ENCODE data around the gene CYP4A22.

GRCh38 chr1:47196622-47197021 is 59.4 kb downstream of the CYP4A22 start:
- no peak for TF ChIP-seq POLR2A (IDR thresholded peaks at IDR 0.05)
- TF ChIP-seq CTCF (IDR thresholded peaks at IDR 0.05), result no peak

Data from adrenal gland (tissue), 5 donors.